Calu3 (cell line): ENCODE data around the gene PPP1R3C. TPM values are rescaled to one million over a fixed set of nuclear protein-coding genes. Genes with fewer than 3 reads are reported as not detected.

Source experiments
- BruUV-seq: library from RNA; stranded (reverse); fragments of 400-500 nt; replicated peaks from 2 replicates; lab custom pipeline; 2021; lab: Mats Ljungman, UMichigan
- CTCF ChIA-PET: fragments of 300-600 bp; sonication (Branson Sonifier 250); formaldehyde crosslinking; loops from one replicate; lab custom pipeline; 2022; ENCODE audit warnings: antibody characterized with exemption; lab: Charles Lee
- DNase-seq: peaks from one replicate; pipeline ENCODE4 v3.0.0; 2022
- H3K27ac Mint-ChIP-seq: one replicate; pipeline ENCODE4 v1.8.0; 2022; ENCODE audit warnings: mixed read lengths; ENCODE audit not compliant: unreplicated experiment
- H3K27me3 Mint-ChIP-seq: one replicate; pipeline ENCODE4 v1.8.0; 2022; ENCODE audit warnings: mixed read lengths; ENCODE audit not compliant: unreplicated experiment
- H3K36me3 Mint-ChIP-seq: one replicate; pipeline ENCODE4 v1.8.0; 2022; ENCODE audit warnings: mild to moderate bottlenecking, moderate library complexity, mixed read lengths; ENCODE audit not compliant: insufficient read depth, unreplicated experiment
- H3K4me1 Mint-ChIP-seq: one replicate; pipeline ENCODE4 v1.8.0; 2022; ENCODE audit warnings: mild to moderate bottlenecking, low read depth, mixed read lengths; ENCODE audit not compliant: unreplicated experiment
- H3K4me3 Mint-ChIP-seq: one replicate; pipeline ENCODE4 v1.8.0; 2022; ENCODE audit warnings: mild to moderate bottlenecking, low read depth, moderate library complexity, mixed read lengths; ENCODE audit not compliant: unreplicated experiment
- H3K9me3 Mint-ChIP-seq: one replicate; pipeline ENCODE4 v1.8.0; 2022; ENCODE audit warnings: low read depth, mixed read lengths; ENCODE audit not compliant: unreplicated experiment
- intact Hi-C: fragments of 100-400 bp; cut with micrococcal nuclease; formaldehyde crosslinking; loops from one replicate; pipeline ENCODE4 v1.10.0; 2022; ENCODE audit not compliant: unreplicated experiment
- total RNA-seq: library from RNA; stranded (reverse); gene quantifications from 2 replicates; pipeline ENCODE4 v1.2.3, GENCODE V29; 2022
- TF ChIP-seq, protein P1 (sequence below): fragments of 200-600 bp; IDR thresholded peaks from one replicate; pipeline ENCODE4 v1.8.0; 2022; ENCODE audit warnings: antibody characterized with exemption; ENCODE audit not compliant: unreplicated experiment

PPP1R3C gene
- total RNA-seq, 1 experiment from 2014 or later, result 5.5 TPM

DNA sequence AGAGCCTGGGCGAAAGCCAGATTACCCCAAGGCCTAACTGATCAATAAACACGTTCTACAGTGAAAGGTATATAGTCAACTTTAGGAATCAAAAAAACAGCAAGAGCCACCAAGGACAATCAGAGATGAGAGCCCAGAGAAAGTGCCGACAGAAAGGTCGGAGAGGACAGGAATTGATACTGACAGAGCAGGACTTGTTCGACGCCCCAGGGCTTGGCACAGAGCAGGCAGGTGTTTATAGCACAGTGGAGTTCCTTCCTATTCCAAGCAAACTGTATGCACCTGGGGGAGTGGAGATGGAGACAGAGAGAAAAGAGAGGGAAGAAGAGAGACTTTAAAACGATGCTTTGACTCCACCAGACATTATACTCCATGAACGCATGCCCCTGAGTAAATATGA is 39.5 kb downstream of the PPP1R3C start:
- no peak for DNase-seq
- intact Hi-C loops, result no loop called here
- TF ChIP-seq, protein P1, sequence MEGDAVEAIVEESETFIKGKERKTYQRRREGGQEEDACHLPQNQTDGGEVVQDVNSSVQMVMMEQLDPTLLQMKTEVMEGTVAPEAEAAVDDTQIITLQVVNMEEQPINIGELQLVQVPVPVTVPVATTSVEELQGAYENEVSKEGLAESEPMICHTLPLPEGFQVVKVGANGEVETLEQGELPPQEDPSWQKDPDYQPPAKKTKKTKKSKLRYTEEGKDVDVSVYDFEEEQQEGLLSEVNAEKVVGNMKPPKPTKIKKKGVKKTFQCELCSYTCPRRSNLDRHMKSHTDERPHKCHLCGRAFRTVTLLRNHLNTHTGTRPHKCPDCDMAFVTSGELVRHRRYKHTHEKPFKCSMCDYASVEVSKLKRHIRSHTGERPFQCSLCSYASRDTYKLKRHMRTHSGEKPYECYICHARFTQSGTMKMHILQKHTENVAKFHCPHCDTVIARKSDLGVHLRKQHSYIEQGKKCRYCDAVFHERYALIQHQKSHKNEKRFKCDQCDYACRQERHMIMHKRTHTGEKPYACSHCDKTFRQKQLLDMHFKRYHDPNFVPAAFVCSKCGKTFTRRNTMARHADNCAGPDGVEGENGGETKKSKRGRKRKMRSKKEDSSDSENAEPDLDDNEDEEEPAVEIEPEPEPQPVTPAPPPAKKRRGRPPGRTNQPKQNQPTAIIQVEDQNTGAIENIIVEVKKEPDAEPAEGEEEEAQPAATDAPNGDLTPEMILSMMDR, result no peak
- Mint-ChIP-seq H3K9me3 (no peaks in the 10 kb centered on the region), H3K27ac (no peak overlapping the region), H3K27me3 (no peaks in the 10 kb centered on the region), H3K36me3 (no peaks in the 10 kb centered on the region), H3K4me3 (no peak overlapping the region), H3K4me1 (peaks cover 68% of the 10 kb centered on the region)
- CTCF ChIA-PET, result interaction anchor here (0.6 to 1.2 kb wide), 2 partner anchors 11 to 295 kb away, joined by 3 to 5 read pairs; no protein-coding TSS in a partner anchor
- no TSS peak for BruUV-seq

GRCh38 chr10:91592266-91592975 is 40.5 kb downstream of the PPP1R3C start:
- no TSS peak for BruUV-seq
- CTCF ChIA-PET, result interaction anchor here (0.6 kb wide), 1 partner anchor 294 kb away, joined by 5 read pairs; no protein-coding TSS in a partner anchor
- TF ChIP-seq, protein P1, result no peak
- H3K9me3 Mint-ChIP-seq, result no peaks in the 10 kb centered on the region
- H3K36me3 Mint-ChIP-seq, result no peaks in the 10 kb centered on the region
- no peak overlapping the region for H3K27ac Mint-ChIP-seq
- no peaks in the 10 kb centered on the region for H3K27me3 Mint-ChIP-seq
- H3K4me1 Mint-ChIP-seq, result peaks cover 66% of the 10 kb centered on the region
- DNase-seq, result no peak
- H3K4me3 Mint-ChIP-seq, result no peak overlapping the region
- intact Hi-C loops, result no loop called here

DNA sequence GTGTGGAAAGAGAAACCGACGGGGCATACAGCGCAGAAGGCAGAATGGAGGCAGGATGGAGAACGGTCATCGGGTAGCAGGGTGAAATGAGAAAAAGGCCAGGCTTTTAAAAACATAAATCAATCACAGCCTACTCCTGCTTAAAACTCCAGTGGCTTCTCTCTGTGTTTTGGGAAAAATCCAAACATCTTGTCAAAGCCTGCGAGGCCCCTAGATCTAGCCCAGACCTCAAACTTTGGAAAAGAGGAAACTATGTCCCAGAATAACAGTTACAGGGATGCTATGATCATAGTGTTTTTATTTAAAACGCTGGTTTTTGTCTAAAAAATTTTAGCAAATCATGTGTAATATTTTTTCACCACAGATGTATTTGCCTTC is 41.1 kb downstream of the PPP1R3C start:
- no peak for DNase-seq
- no peak overlapping the region for H3K4me3 Mint-ChIP-seq
- no peaks in the 10 kb centered on the region for H3K27me3 Mint-ChIP-seq
- intact Hi-C loops, result no loop called here
- no peak overlapping the region for H3K27ac Mint-ChIP-seq
- TF ChIP-seq, protein P1, result no peak
- peaks cover 60% of the 10 kb centered on the region for H3K4me1 Mint-ChIP-seq
- no TSS peak for BruUV-seq
- H3K36me3 Mint-ChIP-seq, result no peaks in the 10 kb centered on the region
- CTCF ChIA-PET, result no interaction called here
- no peaks in the 10 kb centered on the region for H3K9me3 Mint-ChIP-seq

- DNase-seq, result no peak
- no peaks in the 10 kb centered on the region for H3K36me3 Mint-ChIP-seq
- BruUV-seq, result no TSS peak
- intact Hi-C loops, result no loop called here
- no peak overlapping the region for H3K27ac Mint-ChIP-seq
- CTCF ChIA-PET, result no interaction called here
- TF ChIP-seq, protein P1, result no peak
- H3K4me3 Mint-ChIP-seq, result no peak overlapping the region
- no peaks in the 10 kb centered on the region for H3K9me3 Mint-ChIP-seq
- H3K4me1 Mint-ChIP-seq, result peaks cover 54% of the 10 kb centered on the region
- H3K27me3 Mint-ChIP-seq, result no peaks in the 10 kb centered on the region
Observed at GRCh38 chr10:91590904-91591796, 41.7 kb downstream of the PPP1R3C start.
